HepG2 (cell line): ENCODE results near the gene KCNK5. TPM values are rescaled to one million over a fixed set of nuclear protein-coding genes. Genes with fewer than 3 reads are reported as not detected.

ENCODE experiments used
- ATAC-seq: fragments of 200-7000 bp; cut with Tn5 transposase; 3 replicates; pipeline ENCODE4 v1.9.1; 2020; ENCODE audit warnings: mild to moderate bottlenecking, moderate library complexity
- BruUV-seq: library from RNA; stranded (reverse); fragments of 400-500 nt; replicated peaks from 2 replicates; lab custom pipeline; 2021; lab: Mats Ljungman, UMichigan
- CTCF ChIA-PET: fragments of 300-600 bp; formaldehyde crosslinking; extraction: SDS; loops from one replicate; lab custom pipeline; 2021; ENCODE audit warnings: low total read pairs, inconsistent platforms, low intra/inter-chr PET ratio; lab: Yijun Ruan, JAX
- POLR2A ChIA-PET: fragments of 350-600 bp; sonication (Branson Sonifier 250); formaldehyde crosslinking; loops from one replicate; lab custom pipeline; 2020; ENCODE audit warnings: antibody characterized with exemption, inconsistent platforms; lab: Yijun Ruan, JAX
- DNase-seq: peaks from one replicate; pipeline ENCODE4 v3.0.0-alpha.2; 2015; ENCODE audit warnings: low spot score
- FAIRE-seq: peaks from 3 replicates; lab custom pipeline; 2011; peaks lifted over from hg19 to GRCh38; lab: Jason Lieb, UNC
- H2AFZ ChIP-seq: one replicate; pipeline ENCODE4 v1.6.1; 2011; ENCODE audit warnings: low read length, inconsistent platforms
- H3K27ac ChIP-seq: fragments of 300-600 bp; 3 replicates; pipeline ENCODE4 v1.8.0; 2011; ENCODE audit warnings: mixed run types, mild to moderate bottlenecking, mixed read lengths, low read length, inconsistent platforms; ENCODE audit not compliant: insufficient read depth; ENCODE audit errors: extremely low read length
- H3K27me3 ChIP-seq, 2 experiments: fragments of 200-600 bp in 1 of 2; 2 replicates in 1 of 2; 3 replicates in 1 of 2; pipeline versions ENCODE4 v1.6.0 to v1.8.0; 2011; ENCODE audit warnings: low read length in 2 of 2, mild to moderate bottlenecking in 2 of 2, moderate library complexity in 2 of 2, inconsistent platforms in 1 of 2; ENCODE audit not compliant: insufficient read depth in 2 of 2, control insufficient read depth in 1 of 2
- H3K36me3 ChIP-seq, 2 experiments: fragments of 200-600 bp in 1 of 2; replicated peaks in 1 of 2; 2 replicates in 1 of 2; 3 replicates in 1 of 2; pipeline versions ENCODE4 v1.5.1 to v1.8.0; 2011; ENCODE audit warnings: low read length in 2 of 2, inconsistent platforms in 1 of 2; ENCODE audit not compliant: insufficient read depth in 2 of 2, control insufficient read depth in 1 of 2
- H3K4me1 ChIP-seq: 2 replicates; pipeline ENCODE4 v1.5.1; 2012; ENCODE audit warnings: low read length, inconsistent platforms; ENCODE audit not compliant: insufficient read depth
- H3K4me2 ChIP-seq: 2 replicates; pipeline ENCODE4 v1.6.0; 2011; ENCODE audit warnings: low read depth, low read length, inconsistent platforms
- H3K4me3 ChIP-seq, 3 experiments: fragments of 200-600 bp in 1 of 3; sonication (generic), shearing (Covaris generic) in 1 of 3; replicated peaks in 1 of 3; 2 replicates each; pipeline ENCODE4 v1.5.1; 2011 to 2016; ENCODE audit warnings: low read length in 3 of 3, inconsistent platforms in 2 of 3, low read depth in 2 of 3, mild to moderate bottlenecking in 2 of 3, control low read depth in 1 of 3, mixed read lengths in 1 of 3; ENCODE audit not compliant: insufficient read depth in 1 of 3
- H3K79me2 ChIP-seq: one replicate; pipeline ENCODE4 v1.6.1; 2011; ENCODE audit warnings: low read length, inconsistent platforms; ENCODE audit not compliant: insufficient read depth
- H3K9ac ChIP-seq: 2 replicates; pipeline ENCODE4 v1.6.0; 2011; ENCODE audit warnings: mild to moderate bottlenecking, low read depth, low read length, inconsistent platforms; ENCODE audit not compliant: insufficient read depth
- H3K9me3 ChIP-seq: 2 replicates; pipeline ENCODE4 v1.5.1; 2012; ENCODE audit warnings: mild to moderate bottlenecking, low read length
- H4K20me1 ChIP-seq: 2 replicates; pipeline ENCODE4 v1.6.0; 2011; ENCODE audit warnings: inconsistent platforms, mild to moderate bottlenecking, low read length, moderate library complexity; ENCODE audit not compliant: insufficient read depth
- KAT7 ChIP-seq: IDR thresholded peaks from 2 replicates; pipeline ENCODE4 v1.6.1; 2018; ENCODE audit warnings: borderline replicate concordance, missing compliant biosample characterization
- MEF2D ChIP-seq: sonication (generic); formaldehyde crosslinking; IDR thresholded peaks from 2 replicates; pipeline ENCODE4 v1.5.1; 2020; ENCODE audit warnings: mild to moderate bottlenecking, missing genetic modification reagents
- NCOA1 ChIP-seq: sonication (generic); formaldehyde crosslinking; IDR thresholded peaks from 2 replicates; pipeline ENCODE4 v1.9.0; 2021; ENCODE audit warnings: missing genetic modification reagents
- ZSCAN25 ChIP-seq: sonication (generic); formaldehyde crosslinking; IDR thresholded peaks from 2 replicates; pipeline ENCODE4 v1.8.0; 2022; ENCODE audit warnings: mild to moderate bottlenecking, missing genetic modification reagents
- WGBS: methylation state at CpG from one replicate; pipeline ENCODE4 v1.1.6; 2017; ENCODE audit warnings: low lambda C conversion rate; 5-methylcytosine and 5-hydroxymethylcytosine counted together
- in situ Hi-C: cut with HindIII; loops from 2 replicates; pipeline ENCODE4 v1.10.0; 2017; ENCODE audit warnings: low pct_unique_long_range_greater_than_20kb; ENCODE audit not compliant: extremely low pct_ligation_motif_present
- intact Hi-C: fragments of 100-400 bp; cut with micrococcal nuclease; formaldehyde crosslinking; loops from one replicate; pipeline ENCODE4 v1.10.0; 2022; ENCODE audit not compliant: unreplicated experiment
- polyA plus RNA-seq, 8 experiments: library from polyadenylated mRNA; depleted of rRNA in 3 of 8; stranded (reverse) in 7 of 8; unstranded in 1 of 8; fragments of >200 nt; fragmentation: Illumina TruSeq in 4 of 8; extraction: Trizol in 4 of 8; gene quantifications; 2 replicates each; pipeline versions ENCODE4 v1.2.1 to v1.2.3, GENCODE V29; 2011 to 2016; ENCODE audit warnings: low read depth in 4 of 8, missing spikeins in 1 of 8, mixed read lengths in 1 of 8; ENCODE audit not compliant: insufficient read depth in 1 of 8
- total RNA-seq, 5 experiments: library from RNA; depleted of rRNA; stranded (reverse); fragments of >200 nt; fragmentation: Illumina TruSeq; extraction: Trizol; gene quantifications; 2 replicates each; pipeline ENCODE4 v1.2.3, GENCODE V29; 2016; ENCODE audit warnings: low read depth in 1 of 5
- TF ChIP-seq, protein P1 (sequence below): sonication (generic); formaldehyde crosslinking; IDR thresholded peaks from 2 replicates; pipeline ENCODE4 v1.8.1; 2022; ENCODE audit warnings: low read depth, mild to moderate bottlenecking, missing genetic modification reagents
- TF ChIP-seq, protein P2 (sequence below): sonication (generic); formaldehyde crosslinking; IDR thresholded peaks from 2 replicates; pipeline ENCODE4 v1.4.0; 2020; ENCODE audit warnings: mild to moderate bottlenecking, missing genetic modification reagents, borderline replicate concordance

Gene KCNK5
- total and polyA plus RNA-seq, 2 of the 13 experiments (the other 11 are each of a cell fraction or from before 2014, with no cell fraction given): 0.04 TPM; not detected in 1

DNA sequence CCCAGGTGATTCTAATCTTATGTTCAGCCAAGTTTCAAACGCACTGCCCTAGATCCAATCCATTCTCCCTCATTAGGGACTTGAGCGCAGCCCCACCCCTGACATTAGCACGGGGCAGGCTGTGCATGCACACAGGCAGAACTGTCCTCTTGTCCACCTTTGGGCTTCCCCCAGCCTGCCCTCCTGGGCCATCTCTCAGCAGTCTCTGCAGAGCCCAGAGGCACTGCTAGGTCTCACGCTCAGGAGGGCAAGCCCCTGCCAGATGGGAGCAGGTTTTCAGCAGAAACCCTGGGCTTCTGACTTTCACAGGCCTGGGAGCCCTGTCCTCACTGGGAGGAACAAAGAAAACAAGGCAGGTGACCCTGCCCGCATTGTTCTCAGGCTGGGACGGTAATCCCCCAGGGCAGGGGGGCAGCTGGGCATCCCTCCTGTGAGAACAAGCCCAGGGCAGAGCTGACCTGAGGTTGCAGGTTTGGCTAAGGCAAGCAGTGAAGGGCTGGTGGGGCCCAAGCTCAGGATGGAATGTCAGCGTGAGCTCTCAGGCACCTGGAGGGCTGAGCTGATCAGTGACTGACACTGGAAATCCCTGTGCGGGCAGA, 24.5 kb downstream of the KCNK5 start (continued):
- TF ChIP-seq ZSCAN25 (CRISPR knock-in tag): no peak
- TF ChIP-seq, protein P1, sequence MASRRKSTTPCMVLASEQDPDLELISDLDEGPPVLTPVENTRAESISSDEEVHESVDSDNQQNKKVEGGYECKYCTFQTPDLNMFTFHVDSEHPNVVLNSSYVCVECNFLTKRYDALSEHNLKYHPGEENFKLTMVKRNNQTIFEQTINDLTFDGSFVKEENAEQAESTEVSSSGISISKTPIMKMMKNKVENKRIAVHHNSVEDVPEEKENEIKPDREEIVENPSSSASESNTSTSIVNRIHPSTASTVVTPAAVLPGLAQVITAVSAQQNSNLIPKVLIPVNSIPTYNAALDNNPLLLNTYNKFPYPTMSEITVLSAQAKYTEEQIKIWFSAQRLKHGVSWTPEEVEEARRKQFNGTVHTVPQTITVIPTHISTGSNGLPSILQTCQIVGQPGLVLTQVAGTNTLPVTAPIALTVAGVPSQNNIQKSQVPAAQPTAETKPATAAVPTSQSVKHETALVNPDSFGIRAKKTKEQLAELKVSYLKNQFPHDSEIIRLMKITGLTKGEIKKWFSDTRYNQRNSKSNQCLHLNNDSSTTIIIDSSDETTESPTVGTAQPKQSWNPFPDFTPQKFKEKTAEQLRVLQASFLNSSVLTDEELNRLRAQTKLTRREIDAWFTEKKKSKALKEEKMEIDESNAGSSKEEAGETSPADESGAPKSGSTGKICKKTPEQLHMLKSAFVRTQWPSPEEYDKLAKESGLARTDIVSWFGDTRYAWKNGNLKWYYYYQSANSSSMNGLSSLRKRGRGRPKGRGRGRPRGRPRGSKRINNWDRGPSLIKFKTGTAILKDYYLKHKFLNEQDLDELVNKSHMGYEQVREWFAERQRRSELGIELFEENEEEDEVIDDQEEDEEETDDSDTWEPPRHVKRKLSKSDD (CRISPR knock-in tag): no peak

DNA sequence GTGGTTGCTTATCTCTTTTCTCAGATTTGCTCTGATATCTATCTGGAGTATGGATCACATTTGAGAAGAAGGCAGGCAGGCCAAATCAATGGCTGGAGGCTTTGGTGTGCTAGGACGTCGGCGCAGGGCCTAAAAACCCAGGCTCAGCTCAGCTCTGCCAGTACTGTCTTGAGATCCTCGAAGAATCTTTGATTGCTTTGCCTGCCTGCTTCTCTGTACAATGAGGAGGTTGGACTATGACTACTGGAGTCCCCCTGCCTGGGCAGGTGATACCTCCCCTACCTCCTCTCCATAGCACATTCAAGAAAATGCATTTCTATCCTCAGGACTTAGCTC, 25.1 kb downstream of the KCNK5 start:
- H3K36me3 ChIP-seq: no peaks in the 10 kb centered on the region
- H3K9ac ChIP-seq: no peak overlapping the region
- ATAC-seq: no peak
- no peaks in the 10 kb centered on the region for H4K20me1 ChIP-seq
- no peaks in the 10 kb centered on the region for H3K9me3 ChIP-seq
- WGBS: 100% methylated on average over 1 of the region's 4 CpGs
- H3K27ac ChIP-seq: no peak overlapping the region
- H2AFZ ChIP-seq: no peak overlapping the region
- TF ChIP-seq, protein P2, sequence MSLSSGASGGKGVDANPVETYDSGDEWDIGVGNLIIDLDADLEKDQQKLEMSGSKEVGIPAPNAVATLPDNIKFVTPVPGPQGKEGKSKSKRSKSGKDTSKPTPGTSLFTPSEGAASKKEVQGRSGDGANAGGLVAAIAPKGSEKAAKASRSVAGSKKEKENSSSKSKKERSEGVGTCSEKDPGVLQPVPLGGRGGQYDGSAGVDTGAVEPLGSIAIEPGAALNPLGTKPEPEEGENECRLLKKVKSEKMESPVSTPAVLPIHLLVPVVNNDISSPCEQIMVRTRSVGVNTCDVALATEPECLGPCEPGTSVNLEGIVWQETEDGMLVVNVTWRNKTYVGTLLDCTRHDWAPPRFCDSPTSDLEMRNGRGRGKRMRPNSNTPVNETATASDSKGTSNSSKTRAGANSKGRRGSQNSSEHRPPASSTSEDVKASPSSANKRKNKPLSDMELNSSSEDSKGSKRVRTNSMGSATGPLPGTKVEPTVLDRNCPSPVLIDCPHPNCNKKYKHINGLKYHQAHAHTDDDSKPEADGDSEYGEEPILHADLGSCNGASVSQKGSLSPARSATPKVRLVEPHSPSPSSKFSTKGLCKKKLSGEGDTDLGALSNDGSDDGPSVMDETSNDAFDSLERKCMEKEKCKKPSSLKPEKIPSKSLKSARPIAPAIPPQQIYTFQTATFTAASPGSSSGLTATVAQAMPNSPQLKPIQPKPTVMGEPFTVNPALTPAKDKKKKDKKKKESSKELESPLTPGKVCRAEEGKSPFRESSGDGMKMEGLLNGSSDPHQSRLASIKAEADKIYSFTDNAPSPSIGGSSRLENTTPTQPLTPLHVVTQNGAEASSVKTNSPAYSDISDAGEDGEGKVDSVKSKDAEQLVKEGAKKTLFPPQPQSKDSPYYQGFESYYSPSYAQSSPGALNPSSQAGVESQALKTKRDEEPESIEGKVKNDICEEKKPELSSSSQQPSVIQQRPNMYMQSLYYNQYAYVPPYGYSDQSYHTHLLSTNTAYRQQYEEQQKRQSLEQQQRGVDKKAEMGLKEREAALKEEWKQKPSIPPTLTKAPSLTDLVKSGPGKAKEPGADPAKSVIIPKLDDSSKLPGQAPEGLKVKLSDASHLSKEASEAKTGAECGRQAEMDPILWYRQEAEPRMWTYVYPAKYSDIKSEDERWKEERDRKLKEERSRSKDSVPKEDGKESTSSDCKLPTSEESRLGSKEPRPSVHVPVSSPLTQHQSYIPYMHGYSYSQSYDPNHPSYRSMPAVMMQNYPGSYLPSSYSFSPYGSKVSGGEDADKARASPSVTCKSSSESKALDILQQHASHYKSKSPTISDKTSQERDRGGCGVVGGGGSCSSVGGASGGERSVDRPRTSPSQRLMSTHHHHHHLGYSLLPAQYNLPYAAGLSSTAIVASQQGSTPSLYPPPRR (CRISPR knock-in tag): no peak
- TF ChIP-seq KAT7: no peak
- no peak for TF ChIP-seq NCOA1
- TF ChIP-seq MEF2D (CRISPR knock-in tag): no peak
- ChIA-PET CTCF (no interaction called here), POLR2A (no interaction called here)
- DNase-seq: no peak
- no peak overlapping the region for H3K4me3 ChIP-seq
- no peaks in the 10 kb centered on the region; a peak in 2 of 5 replicates for H3K27me3 ChIP-seq
- no peaks in the 10 kb centered on the region for H3K79me2 ChIP-seq
- H3K4me2 ChIP-seq: no peak overlapping the region
- no peaks in the 10 kb centered on the region for H3K4me1 ChIP-seq
- no TSS peak for BruUV-seq
- intact Hi-C loops: no loop called here
- in situ Hi-C loops: no loop called here
- no peak for FAIRE-seq
